Measurements from ENCODE around the gene NBR1. TPM values are rescaled to one million over a fixed set of nuclear protein-coding genes. Genes with fewer than 3 reads are reported as not detected.
"Not testable (repeated sequence)": the region's sequence is repeated elsewhere in the genome, so short reads cannot be mapped to it uniquely, and the experiment has no call there.

The NBR1 gene
- total and polyA plus RNA-seq, 10 donors: 18.5 to 103 (median 84.1) TPM

- Histone ChIP-seq H3K27ac (peak overlapping the region in 4 of 8 donors; percentile 10 to 57 (median 25)), H3K27me3 (replicated peaks in 1 of 7) (no peaks in the 10 kb centered on the region), H3K36me3 (peaks cover 0 to 66% (median 40%) of the 10 kb centered on the region in 6 donors), H3K4me3 (peak overlapping the region in 1 of 8 donors; percentile 2), H3K9me3 (no peaks in the 10 kb centered on the region), H3K4me1 (peaks cover 35 to 81% (median 55%) of the 10 kb centered on the region in 6 donors)
- intact Hi-C loops (cut with DNase I; ENCODE audit: low total_unique reads): no loop called here
- TF ChIP-seq POLR2A (IDR thresholded peaks at IDR 0.05) (no peak), CTCF (IDR thresholded peaks at IDR 0.05 in 8 of 11, conservative IDR thresholded peaks at IDR 0.05 in 3 of 11) (no peak), POLR2AphosphoS5 (IDR thresholded peaks at IDR 0.05) (no peak)
- 75 to 87% (median 83%) methylated on average over 4 of the region's 4 CpGs for WGBS, 5 donors
- DNase-seq: no peak
Observed at GRCh38 chr17:43175213-43176118, 4.5 kb downstream of the NBR1 start.

- Histone ChIP-seq H3K27me3 (replicated peaks in 1 of 7) (no peaks in the 10 kb centered on the region), H3K27ac (peak overlapping the region in 5 of 8 donors; percentile 8 to 57 (median 20)), H3K4me3 (peak overlapping the region in 1 of 8 donors; percentile 2), H3K36me3 (peaks cover 2 to 73% (median 46%) of the 10 kb centered on the region in 6 donors), H3K9me3 (no peaks in the 10 kb centered on the region), H3K4me1 (peaks cover 35 to 81% (median 55%) of the 10 kb centered on the region in 6 donors)
- no peak for TF ChIP-seq POLR2A (IDR thresholded peaks at IDR 0.05)
- no peak for TF ChIP-seq POLR2AphosphoS5 (IDR thresholded peaks at IDR 0.05)
- no peak for TF ChIP-seq CTCF (IDR thresholded peaks at IDR 0.05 in 8 of 11, conservative IDR thresholded peaks at IDR 0.05 in 3 of 11)
- 37 to 60% (median 51%) methylated on average over 2 of the region's 2 CpGs for WGBS, 5 donors
- no peak for DNase-seq
- intact Hi-C loops (cut with DNase I; ENCODE audit: low total_unique reads): no loop called here
Observed at GRCh38 chr17:43176119-43176570, 5.1 kb downstream of the NBR1 start.

GRCh38 chr17:43183921-43184320 is 12.9 kb downstream of the NBR1 start:
- no peak for TF ChIP-seq POLR2A (IDR thresholded peaks at IDR 0.05)
- TF ChIP-seq POLR2AphosphoS5 (IDR thresholded peaks at IDR 0.05): no peak
- Histone ChIP-seq H3K27ac (no peak overlapping the region), H3K9me3 (no peaks in the 10 kb centered on the region), H3K4me3 (no peak overlapping the region), H3K27me3 (replicated peaks in 1 of 7) (no peaks in the 10 kb centered on the region), H3K36me3 (peaks cover 3 to 100% (median 79%) of the 10 kb centered on the region in 6 donors), H3K4me1 (peaks cover 0 to 6% (median 0%) of the 10 kb centered on the region in 6 donors)
- 92 to 98% (median 96%) methylated on average over 3 of the region's 3 CpGs for WGBS, 5 donors
- intact Hi-C loops (cut with DNase I; ENCODE audit: low total_unique reads): no loop called here
- DNase-seq: no peak

GRCh38 chr17:43186656-43187055 is 15.6 kb downstream of the NBR1 start:
- H3K9me3 ChIP-seq; H3K27ac ChIP-seq; DNase-seq; H3K4me3 ChIP-seq; H3K27me3 ChIP-seq (replicated peaks in 1 of 7); intact Hi-C loops (cut with DNase I; ENCODE audit: low total_unique reads); H3K4me1 ChIP-seq: not testable (repeated sequence)
- peaks cover 3 to 100% (median 83%) of the 10 kb centered on the region in 6 donors for H3K36me3 ChIP-seq
- 96 to 98% (median 97%) methylated on average over 5 of the region's 5 CpGs for WGBS, 5 donors

- intact Hi-C loops (cut with DNase I; ENCODE audit: low total_unique reads): no loop called here
- TF ChIP-seq POLR2AphosphoS5 (IDR thresholded peaks at IDR 0.05) (peak in 1 of 3 donors; percentile 6), POLR2A (IDR thresholded peaks at IDR 0.05) (no peak)
- Histone ChIP-seq H3K27ac (no peak overlapping the region), H3K27me3 (replicated peaks in 1 of 7) (no peaks in the 10 kb centered on the region), H3K4me1 (no peaks in the 10 kb centered on the region), H3K9me3 (no peaks in the 10 kb centered on the region), H3K4me3 (no peak overlapping the region), H3K36me3 (peaks cover 23 to 100% (median 98%) of the 10 kb centered on the region in 6 donors)
- WGBS, 5 donors: 77 to 99% (median 88%) methylated on average over 5 of the region's 5 CpGs
- no peak for DNase-seq
Observed at GRCh38 chr17:43193251-43193650, 22.2 kb downstream of the NBR1 start.

All from spleen (tissue), 11 donors.